Measurements from ENCODE around the gene RBCK1.
"Not testable (repeated sequence)": the region's sequence is repeated elsewhere in the genome, so short reads cannot be mapped to it uniquely, and the experiment has no call there.

The RBCK1 gene

GRCh38 chr20:434661-435419, 26.7 kb downstream of the RBCK1 start:
- in situ Hi-C loops (cut with MboI; ENCODE audit: low sequenced_read_pairs): no loop called here

- in situ Hi-C loops (cut with MboI; ENCODE audit: low sequenced_read_pairs): no loop called here
Measured at GRCh38 chr20:435558-435957, 27.5 kb downstream of the RBCK1 start.

- in situ Hi-C loops (cut with MboI; ENCODE audit: low sequenced_read_pairs): no loop called here
Measured at GRCh38 chr20:436476-436875, 28.4 kb downstream of the RBCK1 start.

GRCh38 chr20:437787-438486, 29.8 kb downstream of the RBCK1 start:
- in situ Hi-C loops (cut with MboI; ENCODE audit: low sequenced_read_pairs): no loop called here

GRCh38 chr20:438571-439469, 30.7 kb downstream of the RBCK1 start:
- in situ Hi-C loops (cut with MboI; ENCODE audit: low sequenced_read_pairs): no loop called here

- in situ Hi-C loops (cut with MboI; ENCODE audit: low sequenced_read_pairs): no loop called here
Measured at GRCh38 chr20:440148-440547, 32.0 kb downstream of the RBCK1 start.

GRCh38 chr20:440636-441035, 32.5 kb downstream of the RBCK1 start:
- in situ Hi-C loops (cut with MboI; ENCODE audit: low sequenced_read_pairs): no loop called here

- in situ Hi-C loops (cut with MboI; ENCODE audit: low sequenced_read_pairs): no loop called here
Measured at GRCh38 chr20:443223-443775, 35.2 kb downstream of the RBCK1 start.

GRCh38 chr20:444117-444516, 36.0 kb downstream of the RBCK1 start:
- in situ Hi-C loops (cut with MboI; ENCODE audit: low sequenced_read_pairs): no loop called here

- in situ Hi-C loops (cut with MboI; ENCODE audit: low sequenced_read_pairs): no loop called here
Measured at GRCh38 chr20:444862-445426, 36.8 kb downstream of the RBCK1 start.

- in situ Hi-C loops (cut with MboI; ENCODE audit: low sequenced_read_pairs): no loop called here
Measured at GRCh38 chr20:445514-446336, 37.6 kb downstream of the RBCK1 start.

- in situ Hi-C loops (cut with MboI; ENCODE audit: low sequenced_read_pairs): not testable (repeated sequence)
Measured at GRCh38 chr20:452021-452420, 43.9 kb downstream of the RBCK1 start.

- in situ Hi-C loops (cut with MboI; ENCODE audit: low sequenced_read_pairs): no loop called here
Measured at GRCh38 chr20:454951-455350, 46.9 kb downstream of the RBCK1 start.

- in situ Hi-C loops (cut with MboI; ENCODE audit: low sequenced_read_pairs): no loop called here
Measured at GRCh38 chr20:458776-459175, 50.7 kb downstream of the RBCK1 start.

GRCh38 chr20:460180-460579, 52.1 kb downstream of the RBCK1 start:
- in situ Hi-C loops (cut with MboI; ENCODE audit: low sequenced_read_pairs): no loop called here

- in situ Hi-C loops (cut with MboI; ENCODE audit: low sequenced_read_pairs): no loop called here
Measured at GRCh38 chr20:460707-461106, 52.6 kb downstream of the RBCK1 start.

GRCh38 chr20:461254-462198, 53.4 kb downstream of the RBCK1 start:
- in situ Hi-C loops (cut with MboI; ENCODE audit: low sequenced_read_pairs): no loop called here

- in situ Hi-C loops (cut with MboI; ENCODE audit: low sequenced_read_pairs): no loop called here
Measured at GRCh38 chr20:462199-462991, 54.3 kb downstream of the RBCK1 start, which contains the start of gene TBC1D20. Gene TBC1D20, minus strand, starts transcription at chr20:462533. Its CDS starts 128 bp downstream, at chr20:462405.

All from hTERT RPE-1 (cell line).